Smooth muscle cell (in vitro differentiated cells): ENCODE data around the gene FCRL4. TPM values are rescaled to one million over a fixed set of nuclear protein-coding genes. Genes with fewer than 3 reads are reported as not detected.
"Not testable (repeated sequence)": the region's sequence is repeated elsewhere in the genome, so short reads cannot be mapped to it uniquely, and the experiment has no call there.

Experiments used
- DNase-seq: peaks from one replicate; lab custom pipeline; 2025; ENCODE audit not compliant: unreplicated experiment; lab: John Stamatoyannopoulos, UW
- H2AFZ ChIP-seq: fragments of 200-600 bp; sonication (generic); 2 replicates; pipeline ENCODE4 v1.6.0; 2016; ENCODE audit warnings: antibody characterized with exemption, low read depth, mild to moderate bottlenecking
- H3F3A ChIP-seq: fragments of 200-600 bp; sonication (generic); 2 replicates; pipeline ENCODE4 v1.6.0; 2017; ENCODE audit warnings: antibody characterized with exemption, low read depth
- H3K27ac ChIP-seq: fragments of 200-600 bp; sonication (generic); 2 replicates; pipeline ENCODE4 v1.5.1; 2016; ENCODE audit warnings: low read depth, mild to moderate bottlenecking
- H3K27me3 ChIP-seq: fragments of 200-600 bp; sonication (generic); 2 replicates; pipeline ENCODE4 v1.6.1; 2016; ENCODE audit warnings: low read depth, mild to moderate bottlenecking
- H3K36me3 ChIP-seq: fragments of 200-600 bp; sonication (generic); 2 replicates; pipeline ENCODE4 v1.5.1; 2016; ENCODE audit warnings: low read depth
- H3K4me1 ChIP-seq: fragments of 200-600 bp; sonication (generic); 2 replicates; pipeline ENCODE4 v1.5.1; 2016; ENCODE audit warnings: low read depth
- H3K4me2 ChIP-seq: fragments of 200-600 bp; sonication (generic); 2 replicates; pipeline ENCODE4 v1.6.0; 2016; ENCODE audit warnings: mild to moderate bottlenecking
- H3K4me3 ChIP-seq: fragments of 200-600 bp; sonication (generic); 2 replicates; pipeline ENCODE4 v1.5.1; 2016; ENCODE audit warnings: mild to moderate bottlenecking
- H3K79me2 ChIP-seq: fragments of 200-600 bp; sonication (generic); 2 replicates; pipeline ENCODE4 v1.6.0; 2016; ENCODE audit warnings: low read depth, mild to moderate bottlenecking
- H3K9ac ChIP-seq: fragments of 200-600 bp; sonication (generic); 2 replicates; pipeline ENCODE4 v1.6.0; 2016; ENCODE audit warnings: low read depth
- H3K9me3 ChIP-seq: fragments of 200-600 bp; sonication (generic); replicated peaks from 2 replicates; pipeline ENCODE4 v1.5.1; 2016; ENCODE audit warnings: low read depth
- H4K20me1 ChIP-seq: fragments of 200-600 bp; sonication (generic); 2 replicates; pipeline ENCODE4 v1.6.0; 2016; ENCODE audit warnings: low read depth
- WGBS: methylation state at CpG from one replicate; pipeline ENCODE4 v1.1.7; 2016; ENCODE audit warnings: low lambda C conversion rate; 5-methylcytosine and 5-hydroxymethylcytosine counted together
- polyA plus RNA-seq: library from polyadenylated mRNA; unstranded; fragments of >200 nt; fragmentation: Nextera tagmentation; extraction: Ambion mirVana; gene quantifications from 2 replicates; pipeline ENCODE4 v1.2.1, GENCODE V29; 2016
- total RNA-seq: library from RNA; depleted of rRNA; stranded (reverse); fragments of >200 nt; gene quantifications from 2 replicates; pipeline ENCODE4 v1.2.3, GENCODE V29; 2014
- TF ChIP-seq, protein P1 (sequence below): fragments of 200-600 bp; sonication (generic); IDR thresholded peaks from 2 replicates; pipeline ENCODE4 v1.5.1; 2017; ENCODE audit warnings: borderline replicate concordance, mild to moderate bottlenecking, antibody characterized with exemption; ENCODE audit not compliant: insufficient read depth, poor library complexity, severe bottlenecking

Gene FCRL4
- total and polyA plus RNA-seq, 2 experiments from 2014 or later: not detected

DNA sequence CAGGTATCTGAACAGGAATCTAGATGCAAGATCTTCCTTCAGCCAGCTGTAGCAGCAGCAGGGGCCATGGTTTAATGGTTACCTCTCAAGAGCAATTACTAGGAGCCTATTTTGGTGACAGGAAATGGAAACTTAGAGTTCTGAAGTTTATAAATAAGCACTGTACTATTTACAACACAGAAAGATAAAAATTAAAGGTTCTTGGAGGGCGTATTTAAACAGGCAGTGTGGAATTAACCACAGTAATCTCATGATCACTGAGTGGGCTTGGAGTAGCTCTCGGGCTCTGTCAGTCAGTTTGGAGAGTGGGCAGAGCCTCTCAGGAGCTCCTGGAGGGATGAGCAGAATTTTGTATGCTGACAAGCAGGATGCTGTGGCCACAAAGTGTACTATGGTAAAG lies 35.4 kb downstream of the FCRL4 start:
- H3K27me3 ChIP-seq: no peaks in the 10 kb centered on the region
- no peaks in the 10 kb centered on the region for H4K20me1 ChIP-seq
- H3K36me3 ChIP-seq: no peaks in the 10 kb centered on the region
- H3K4me3 ChIP-seq: no peak overlapping the region
- no peak overlapping the region for H3K9ac ChIP-seq
- H3K4me2 ChIP-seq: no peak overlapping the region
- DNase-seq: no peak
- TF ChIP-seq, protein P1, sequence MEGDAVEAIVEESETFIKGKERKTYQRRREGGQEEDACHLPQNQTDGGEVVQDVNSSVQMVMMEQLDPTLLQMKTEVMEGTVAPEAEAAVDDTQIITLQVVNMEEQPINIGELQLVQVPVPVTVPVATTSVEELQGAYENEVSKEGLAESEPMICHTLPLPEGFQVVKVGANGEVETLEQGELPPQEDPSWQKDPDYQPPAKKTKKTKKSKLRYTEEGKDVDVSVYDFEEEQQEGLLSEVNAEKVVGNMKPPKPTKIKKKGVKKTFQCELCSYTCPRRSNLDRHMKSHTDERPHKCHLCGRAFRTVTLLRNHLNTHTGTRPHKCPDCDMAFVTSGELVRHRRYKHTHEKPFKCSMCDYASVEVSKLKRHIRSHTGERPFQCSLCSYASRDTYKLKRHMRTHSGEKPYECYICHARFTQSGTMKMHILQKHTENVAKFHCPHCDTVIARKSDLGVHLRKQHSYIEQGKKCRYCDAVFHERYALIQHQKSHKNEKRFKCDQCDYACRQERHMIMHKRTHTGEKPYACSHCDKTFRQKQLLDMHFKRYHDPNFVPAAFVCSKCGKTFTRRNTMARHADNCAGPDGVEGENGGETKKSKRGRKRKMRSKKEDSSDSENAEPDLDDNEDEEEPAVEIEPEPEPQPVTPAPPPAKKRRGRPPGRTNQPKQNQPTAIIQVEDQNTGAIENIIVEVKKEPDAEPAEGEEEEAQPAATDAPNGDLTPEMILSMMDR: no peak
- H3F3A ChIP-seq: no peaks in the 10 kb centered on the region
- H3K79me2 ChIP-seq: no peaks in the 10 kb centered on the region
- no peak overlapping the region for H3K27ac ChIP-seq
- 20% methylated on average over 2 of the region's 2 CpGs for WGBS
- H2AFZ ChIP-seq: no peak overlapping the region
- H3K9me3 ChIP-seq: no peaks in the 10 kb centered on the region
- H3K4me1 ChIP-seq: no peaks in the 10 kb centered on the region

- no peak overlapping the region for H3K4me3 ChIP-seq
- no peaks in the 10 kb centered on the region for H3K4me1 ChIP-seq
- H3F3A ChIP-seq: no peaks in the 10 kb centered on the region
- no peaks in the 10 kb centered on the region for H3K27me3 ChIP-seq
- H2AFZ ChIP-seq: no peak overlapping the region
- TF ChIP-seq, protein P1: no peak
- H3K4me2 ChIP-seq: no peak overlapping the region
- no peaks in the 10 kb centered on the region for H3K9me3 ChIP-seq
- 90% methylated on average over 2 of the region's 2 CpGs for WGBS
- H3K36me3 ChIP-seq: no peaks in the 10 kb centered on the region
- no peak for DNase-seq
- no peaks in the 10 kb centered on the region for H4K20me1 ChIP-seq
- H3K27ac ChIP-seq: no peak overlapping the region
- H3K79me2 ChIP-seq: no peaks in the 10 kb centered on the region
- no peak overlapping the region for H3K9ac ChIP-seq
Measured at GRCh38 chr1:157558119-157558518, 39.8 kb downstream of the FCRL4 start.

GRCh38 chr1:157551694-157552693 lies 45.9 kb downstream of the FCRL4 start, which contains the start of gene FCRL5:
Gene FCRL5 (minus strand): TSS chr1:157552515. CDS start chr1:157552362, 153 bp downstream.
- no peak within 1 kb of the TSS for H3K27ac ChIP-seq
- no peaks in the 10 kb centered on the region for H3K79me2 ChIP-seq
- no peaks in the 10 kb centered on the region for H3K27me3 ChIP-seq
- no peaks in the 10 kb centered on the region for H3K9me3 ChIP-seq
- no peak for DNase-seq
- H4K20me1 ChIP-seq: no peaks in the 10 kb centered on the region
- no peak within 1 kb of the TSS for H2AFZ ChIP-seq
- no peaks in the 10 kb centered on the region for H3K36me3 ChIP-seq
- H3F3A ChIP-seq: no peaks in the 10 kb centered on the region
- no peaks in the 10 kb centered on the region for H3K4me1 ChIP-seq
- TF ChIP-seq, protein P1: no peak
- H3K4me3 ChIP-seq: no peak within 1 kb of the TSS
- no peak within 1 kb of the TSS for H3K4me2 ChIP-seq
- no peak within 1 kb of the TSS for H3K9ac ChIP-seq
- 92% methylated on average over 10 of the region's 10 CpGs for WGBS

DNA sequence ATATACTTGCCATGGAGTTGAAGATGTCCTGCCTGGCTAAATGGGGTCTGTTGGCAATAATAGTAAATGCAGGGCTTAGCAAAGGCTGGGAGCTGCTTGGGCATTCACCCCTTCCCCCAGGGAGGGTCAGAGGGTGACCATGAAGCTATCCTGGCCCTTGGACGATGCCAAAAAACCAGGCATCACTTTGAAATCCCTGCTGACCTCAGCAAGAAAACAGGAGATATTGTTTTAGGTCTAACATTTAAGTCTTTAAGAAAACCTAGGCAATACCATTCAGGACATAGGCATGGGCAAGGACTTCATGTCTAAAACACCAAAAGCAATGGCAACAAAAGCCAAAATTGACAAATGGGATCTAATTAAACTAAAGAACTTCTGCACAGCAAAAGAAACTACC lies 49.8 kb downstream of the FCRL4 start:
- not testable (repeated sequence) for DNase-seq, H3K4me1 ChIP-seq, H2AFZ ChIP-seq, H3K27ac ChIP-seq, H3K36me3 ChIP-seq, H3K4me3 ChIP-seq, H3K79me2 ChIP-seq, H4K20me1 ChIP-seq, H3K9me3 ChIP-seq, H3K27me3 ChIP-seq, H3K4me2 ChIP-seq, H3F3A ChIP-seq, H3K9ac ChIP-seq
- 85% methylated on average over 1 of the region's 1 CpG for WGBS
